HG03139 (cell line): Measurements from ENCODE around the gene ACBD6.

Source experiments
- ATAC-seq: cut with Tn5 transposase; IDR thresholded peaks from one replicate; pipeline ENCODE4 v1.9.1; 2021; ENCODE audit not compliant: unreplicated experiment

The ACBD6 gene

GRCh38 chr1:180277476-180278193 is 224.7 kb downstream of the ACBD6 start:
- ATAC-seq = no peak

GRCh38 chr1:180275726-180276125 is 226.7 kb downstream of the ACBD6 start:
- no peak for ATAC-seq

GRCh38 chr1:180274221-180274620 is 228.2 kb downstream of the ACBD6 start:
- ATAC-seq = no peak

- no peak for ATAC-seq
Measured at GRCh38 chr1:180273066-180273465, 229.3 kb downstream of the ACBD6 start.

- ATAC-seq = no peak
Measured at GRCh38 chr1:180272395-180272794, 230.0 kb downstream of the ACBD6 start.

GRCh38 chr1:180271272-180272255 is 230.8 kb downstream of the ACBD6 start:
- no peak for ATAC-seq

DNA sequence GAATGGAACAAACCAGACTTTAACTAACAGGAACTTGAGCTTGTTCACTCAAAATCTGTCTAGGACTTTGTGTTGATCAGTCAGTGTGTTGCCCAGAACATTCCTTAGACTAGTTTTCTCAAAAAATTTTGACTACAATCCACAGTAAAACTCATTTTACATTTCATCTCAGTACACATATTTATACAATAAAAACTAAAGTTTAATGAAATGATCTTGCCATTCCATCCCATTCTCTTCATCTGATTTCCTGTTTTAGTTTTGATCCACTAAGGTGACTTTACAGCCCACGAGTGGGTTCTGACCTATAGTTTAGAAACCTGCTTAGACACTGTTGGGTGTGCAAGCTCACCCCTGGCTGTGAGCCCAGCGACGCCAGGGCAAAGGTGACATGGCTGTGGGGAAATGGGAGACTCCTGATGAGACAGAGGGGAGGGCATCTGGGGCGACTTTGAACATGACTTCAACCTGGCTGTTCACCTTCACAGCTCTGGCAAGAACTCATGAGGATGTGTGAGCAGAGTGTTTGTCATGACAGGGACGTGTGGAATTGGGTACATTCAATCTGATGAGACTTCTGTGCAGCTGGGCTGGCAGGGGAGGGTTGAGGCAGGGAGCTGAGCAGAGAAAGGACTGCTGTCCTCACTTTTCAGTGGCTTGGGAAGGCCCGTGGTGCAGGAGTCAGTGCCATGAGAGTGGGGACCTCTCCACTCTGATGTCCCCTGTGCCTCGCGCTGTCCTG is 231.7 kb downstream of the ACBD6 start:
- ATAC-seq = no peak

DNA sequence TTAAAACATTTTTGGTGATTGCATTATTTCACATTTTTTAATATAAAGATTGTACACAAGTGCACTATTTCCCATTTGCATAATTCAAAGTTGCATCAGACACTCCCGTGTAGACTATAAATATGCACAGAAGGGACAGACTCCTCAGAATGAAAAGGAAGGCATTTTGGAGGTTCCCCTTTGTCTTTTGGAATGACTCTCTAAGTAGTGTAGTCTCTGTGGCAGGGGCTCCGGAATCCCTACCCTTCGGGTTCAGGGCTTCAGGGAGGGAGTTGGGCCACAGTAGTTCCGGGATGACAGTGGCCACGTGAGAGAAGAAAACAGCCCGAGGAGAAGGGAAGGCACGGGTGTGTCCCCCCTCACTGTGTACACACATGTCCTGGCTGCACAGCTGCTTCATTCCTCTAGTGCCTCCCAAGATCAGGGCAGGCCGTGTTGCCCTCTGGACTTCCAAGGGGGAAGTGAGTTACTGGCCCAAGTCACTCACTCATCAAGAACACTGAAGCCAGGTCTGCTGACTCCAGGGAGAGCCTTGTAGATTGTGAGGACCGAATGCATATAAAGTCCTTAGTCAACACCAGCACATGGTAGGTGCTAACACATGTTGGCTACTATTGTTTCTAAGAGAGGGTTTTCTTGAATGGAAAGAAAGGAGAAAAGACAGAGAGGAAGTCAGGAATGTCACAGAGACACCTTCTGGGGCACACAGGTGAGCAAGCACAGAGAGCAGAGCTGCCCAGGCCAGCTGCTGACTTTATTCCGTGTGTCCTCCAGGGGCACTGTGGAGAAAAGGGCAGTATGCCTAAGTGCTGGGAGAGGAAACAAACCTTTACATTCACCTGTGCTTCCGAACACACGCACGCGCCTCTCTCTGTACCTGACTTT is 232.5 kb downstream of the ACBD6 start:
- ATAC-seq = no peak

DNA sequence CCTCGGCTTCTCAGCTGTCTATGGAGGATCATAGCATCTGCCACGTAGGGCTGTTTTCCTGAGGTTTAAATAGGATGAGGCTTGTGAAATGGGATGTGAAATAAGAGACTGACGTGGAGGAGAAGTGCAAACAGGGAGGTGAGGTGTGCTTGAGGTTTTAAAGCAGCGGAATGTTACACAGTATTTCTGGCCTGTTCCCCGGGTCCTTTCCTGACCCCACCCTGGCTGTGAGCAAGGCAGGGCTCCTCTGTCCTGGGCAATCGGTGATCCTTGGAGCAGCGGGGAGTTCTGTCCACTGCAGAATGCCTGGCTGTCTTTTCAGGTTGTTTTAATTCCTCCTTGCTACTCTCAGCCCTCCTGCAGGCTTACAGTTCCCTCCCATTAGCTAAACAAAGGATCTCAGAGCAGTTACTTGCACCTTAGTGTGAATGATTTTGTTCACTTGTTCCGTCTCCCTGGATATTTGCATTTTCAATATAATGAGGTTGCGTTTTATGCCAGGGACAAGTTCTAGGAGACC is 233.8 kb downstream of the ACBD6 start:
- no peak for ATAC-seq

DNA sequence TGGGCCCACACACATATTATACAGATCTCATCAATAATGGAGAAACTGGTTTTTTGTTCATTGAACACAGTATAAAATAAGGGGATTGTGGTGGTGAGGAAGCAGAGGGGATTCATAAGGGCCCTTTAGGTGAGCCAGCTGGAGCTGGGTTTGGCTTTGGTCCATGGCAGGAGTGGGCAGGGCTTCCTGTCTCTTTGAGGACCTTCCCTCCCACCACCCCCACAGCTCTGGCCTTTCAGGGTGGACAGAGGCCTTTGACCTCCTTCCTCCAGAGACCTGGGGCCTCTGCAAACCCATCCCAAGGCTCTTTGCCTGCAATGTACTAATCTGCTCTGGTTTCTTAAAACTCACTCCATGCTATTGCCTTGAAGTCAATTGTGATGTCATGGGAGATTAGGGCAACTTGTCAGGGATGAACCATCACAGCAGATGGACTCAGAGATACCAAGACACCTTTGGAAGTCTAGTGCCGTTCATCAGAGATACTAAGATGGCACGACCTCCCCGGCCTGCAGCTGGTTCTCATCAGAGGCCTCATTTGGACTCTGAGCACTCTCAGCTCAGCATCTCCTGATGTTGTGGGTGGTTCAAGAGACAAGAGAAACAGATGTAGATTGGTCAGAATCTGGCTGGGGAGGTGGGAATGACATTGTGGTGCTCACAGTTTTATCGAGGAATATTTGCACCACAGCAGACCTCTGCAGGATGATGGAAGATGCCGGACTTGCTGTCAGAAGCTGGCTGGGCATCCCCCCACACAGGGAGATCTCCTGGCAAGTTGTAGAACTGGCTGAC is 234.4 kb downstream of the ACBD6 start:
- no peak for ATAC-seq

- no peak for ATAC-seq
Measured at GRCh38 chr1:180267211-180267561, 235.2 kb downstream of the ACBD6 start.

GRCh38 chr1:180266275-180267210 is 235.8 kb downstream of the ACBD6 start:
- no peak for ATAC-seq

DNA sequence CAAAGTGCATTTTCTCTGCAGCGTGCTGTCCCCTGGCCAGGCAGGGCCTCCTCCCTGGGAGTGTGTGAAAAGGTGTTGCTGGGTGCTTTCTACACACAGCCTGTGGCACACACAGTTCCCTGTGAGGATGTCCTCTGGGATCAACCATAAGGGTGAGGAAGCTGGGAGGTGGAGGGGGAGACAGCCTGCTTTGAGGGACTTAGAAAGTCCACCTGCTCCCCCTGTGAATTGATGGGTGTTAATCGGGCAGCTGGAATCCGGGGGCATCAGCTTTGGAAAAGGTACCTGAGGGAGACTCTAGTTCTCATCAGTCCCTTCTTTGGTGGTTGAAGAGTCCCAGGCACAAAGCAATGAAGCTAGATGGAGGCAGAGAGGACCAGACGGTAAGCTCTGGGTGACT is 236.5 kb downstream of the ACBD6 start:
- ATAC-seq = no peak

DNA sequence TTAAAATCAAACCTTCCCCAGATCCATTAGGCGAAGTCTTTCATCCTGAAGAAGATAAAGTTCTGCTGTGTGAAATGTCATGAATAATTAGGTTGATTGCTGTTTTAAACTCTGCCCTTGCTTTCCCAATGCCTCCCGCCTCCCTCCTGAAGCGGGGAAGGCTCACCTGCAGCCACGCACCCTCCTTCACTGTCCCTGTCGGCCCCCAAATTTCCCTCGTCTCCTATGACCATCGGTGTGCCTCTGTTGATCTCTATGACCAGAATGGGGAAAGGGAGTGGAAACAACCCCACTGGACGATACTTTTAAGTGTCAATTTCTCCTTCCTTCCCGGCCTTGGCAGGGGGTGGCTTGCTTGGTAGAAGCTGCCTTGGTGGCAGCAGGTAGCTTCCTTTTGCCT is 237.2 kb downstream of the ACBD6 start:
- ATAC-seq = no peak

DNA sequence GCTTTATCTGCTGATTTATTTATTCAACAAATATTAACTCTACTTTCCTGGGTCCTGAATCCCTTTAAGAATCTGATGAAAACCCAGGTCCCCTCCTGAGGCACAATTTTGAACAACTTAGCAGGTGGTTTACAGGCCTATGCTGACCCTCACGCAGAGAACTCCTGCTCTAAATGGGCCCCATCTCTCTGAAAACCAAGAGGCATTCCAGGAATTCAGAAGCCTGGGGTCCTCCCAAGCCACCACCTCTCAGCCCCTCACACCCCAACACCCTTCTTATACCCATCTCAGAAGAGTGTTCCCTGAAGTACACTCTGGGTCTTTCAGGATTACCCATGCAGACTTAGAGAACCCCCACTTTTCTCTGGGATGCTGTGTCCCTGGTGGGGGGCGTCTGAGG is 237.8 kb downstream of the ACBD6 start:
- ATAC-seq = no peak

GRCh38 chr1:180262628-180263488 is 239.5 kb downstream of the ACBD6 start:
- ATAC-seq = no peak

- no peak for ATAC-seq
Measured at GRCh38 chr1:180261524-180262155, 240.7 kb downstream of the ACBD6 start.
